CD4-positive, alpha-beta T cell treated with Interleukin-6 at 100 ng/mL for 8 hours (primary cell): ENCODE data around the gene NAA25.
A peak's percentile ranks its signal among the peaks of the same experiment; 100 is the strongest.
"Not testable (repeated sequence)": the region's sequence is repeated elsewhere in the genome, so short reads cannot be mapped to it uniquely, and the experiment has no call there.

Experiments used
- DNase-seq: peaks from one replicate; pipeline ENCODE4 v3.0.0-alpha.2; 2020; ENCODE audit warnings: mixed read lengths, low spot score

NAA25 gene

DNA sequence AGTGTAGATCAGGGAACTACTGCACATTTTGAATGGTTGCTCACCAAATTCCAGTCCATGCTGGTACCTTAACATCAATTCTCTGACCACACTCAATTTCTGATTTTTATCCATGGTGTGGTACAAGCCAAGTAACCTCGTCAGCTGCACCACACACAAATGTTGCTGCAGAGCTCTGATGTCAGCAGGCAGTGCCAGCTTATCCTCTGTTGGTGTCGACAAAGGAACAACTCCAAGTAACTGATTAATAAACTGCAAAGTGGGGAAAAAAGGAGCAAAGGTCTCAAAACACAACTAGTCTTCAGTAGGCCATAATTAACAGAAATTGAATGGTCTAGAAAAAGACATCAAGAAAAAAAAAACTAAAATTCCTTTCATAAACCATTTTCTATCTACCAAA is 47.4 kb downstream of the NAA25 start:
- no peak for DNase-seq

GRCh38 chr12:112049351-112049750 is 59.2 kb downstream of the NAA25 start:
- DNase-seq = no peak

GRCh38 chr12:112046003-112046402 is 62.6 kb downstream of the NAA25 start:
- DNase-seq = no peak

GRCh38 chr12:112036614-112037013 is 72.0 kb downstream of the NAA25 start:
- DNase-seq = not testable (repeated sequence)

DNA sequence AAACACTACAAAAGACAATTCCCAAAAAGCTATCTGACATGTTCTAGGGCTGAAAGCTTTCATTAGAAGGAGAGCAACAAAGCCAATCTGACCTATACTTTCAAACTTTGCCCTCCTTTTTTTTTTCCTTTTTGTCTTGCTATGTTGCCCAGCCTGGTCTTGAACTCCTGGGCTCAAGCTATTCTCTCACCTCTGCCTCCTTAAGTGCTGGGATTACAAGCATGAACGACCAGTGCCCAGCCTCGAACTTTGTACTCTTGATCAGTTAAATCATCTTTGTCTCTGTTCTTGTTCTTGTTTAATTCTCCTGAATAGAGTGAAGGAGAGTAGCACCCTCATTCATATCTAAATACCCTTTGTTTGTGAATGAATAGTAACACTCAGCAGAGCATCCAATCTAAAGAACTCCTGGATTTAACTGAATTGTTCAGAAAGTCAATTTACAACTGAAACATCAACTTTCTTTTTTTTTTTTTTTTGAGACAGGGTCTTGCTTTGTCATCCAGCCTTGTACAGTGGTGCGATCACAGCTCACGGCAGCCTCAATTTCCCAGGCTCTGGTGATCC is 73.3 kb downstream of the NAA25 start:
- DNase-seq = no peak

DNA sequence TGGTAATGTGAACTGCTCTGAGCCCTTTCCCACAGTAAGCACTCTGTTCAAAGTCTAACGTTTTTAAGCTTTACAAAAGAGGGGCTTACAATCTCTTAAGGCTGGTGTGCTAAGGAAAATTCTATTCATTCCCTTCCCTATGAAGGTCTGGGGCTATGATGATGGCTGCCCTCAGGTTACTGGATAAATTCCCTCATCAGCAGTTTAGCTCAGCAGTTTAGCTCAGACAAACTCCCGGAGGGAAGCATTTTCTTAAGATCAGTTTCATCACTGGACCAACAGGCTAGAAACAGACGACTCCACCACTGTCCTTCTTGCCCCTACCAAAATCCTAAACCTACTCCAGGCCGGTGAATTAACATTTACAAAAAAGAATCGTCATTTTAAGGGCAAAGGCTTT is 76.3 kb downstream of the NAA25 start:
- no peak for DNase-seq

DNA sequence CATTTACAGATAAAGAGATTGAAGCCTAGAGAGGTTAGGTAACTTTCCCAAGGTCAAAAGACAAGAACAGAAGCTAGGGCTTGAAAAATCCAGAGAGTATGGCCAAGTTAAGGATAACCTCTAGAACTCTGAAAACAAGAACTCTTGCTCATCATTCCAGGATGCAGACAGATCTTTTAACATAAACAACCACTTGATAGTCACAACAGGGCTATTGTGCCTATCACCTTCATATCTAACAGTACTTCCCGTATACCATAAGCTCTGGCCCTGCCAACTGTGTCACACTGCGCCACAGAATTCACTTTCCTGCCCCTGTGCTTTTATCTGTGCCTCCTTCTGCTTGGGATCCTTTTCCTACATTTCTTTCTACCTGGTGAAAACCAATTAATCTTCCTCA is 77.1 kb downstream of the NAA25 start:
- no peak for DNase-seq

DNA sequence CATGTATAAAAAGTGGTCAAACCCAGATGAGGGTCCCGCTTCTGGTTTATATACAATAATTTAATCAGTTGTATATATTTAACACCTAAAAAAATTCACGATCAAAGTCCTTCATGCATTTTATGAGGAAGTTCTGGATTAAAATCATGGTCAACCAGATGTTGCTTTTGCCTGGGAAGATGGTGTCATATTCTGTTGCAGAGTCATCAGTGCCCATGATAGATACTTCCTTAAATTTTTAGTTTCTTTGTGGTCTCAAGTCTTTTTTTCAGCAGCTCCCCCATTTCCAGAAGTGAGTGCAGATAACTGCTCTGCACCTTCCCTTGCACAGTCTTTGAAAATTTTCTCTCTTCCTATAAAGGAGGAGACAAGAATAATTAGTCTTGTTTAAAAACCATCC is 79.3 kb downstream of the NAA25 start:
- DNase-seq = no peak

DNA sequence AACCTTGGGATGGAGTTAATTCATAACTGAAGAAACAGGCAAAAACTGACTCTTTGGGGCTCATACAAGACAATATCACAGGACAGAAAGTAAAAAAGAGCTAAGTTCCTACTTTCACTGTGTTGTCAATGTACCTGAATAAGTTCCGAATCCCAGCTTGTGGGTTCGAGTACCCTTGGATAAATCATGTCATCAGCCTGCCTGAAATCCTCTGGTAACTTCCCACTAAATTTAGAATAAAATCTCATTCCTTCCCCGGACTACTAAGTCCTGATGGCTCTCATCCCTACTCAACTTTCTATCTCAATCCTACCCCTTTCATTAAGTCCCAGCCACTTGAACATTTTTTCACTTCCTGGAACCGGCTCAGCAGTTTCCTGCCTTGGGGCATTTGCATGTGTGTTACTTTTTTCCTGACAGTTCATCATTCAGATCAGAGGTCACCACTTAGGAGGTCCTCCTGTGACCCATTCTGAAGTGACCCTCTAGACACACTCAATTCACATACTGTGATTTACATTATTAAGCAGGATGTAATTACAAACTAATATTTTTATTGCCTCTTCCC is 82.7 kb downstream of the NAA25 start:
- DNase-seq = no peak

GRCh38 chr12:112023759-112024396 is 84.7 kb downstream of the NAA25 start:
- no peak for DNase-seq

DNA sequence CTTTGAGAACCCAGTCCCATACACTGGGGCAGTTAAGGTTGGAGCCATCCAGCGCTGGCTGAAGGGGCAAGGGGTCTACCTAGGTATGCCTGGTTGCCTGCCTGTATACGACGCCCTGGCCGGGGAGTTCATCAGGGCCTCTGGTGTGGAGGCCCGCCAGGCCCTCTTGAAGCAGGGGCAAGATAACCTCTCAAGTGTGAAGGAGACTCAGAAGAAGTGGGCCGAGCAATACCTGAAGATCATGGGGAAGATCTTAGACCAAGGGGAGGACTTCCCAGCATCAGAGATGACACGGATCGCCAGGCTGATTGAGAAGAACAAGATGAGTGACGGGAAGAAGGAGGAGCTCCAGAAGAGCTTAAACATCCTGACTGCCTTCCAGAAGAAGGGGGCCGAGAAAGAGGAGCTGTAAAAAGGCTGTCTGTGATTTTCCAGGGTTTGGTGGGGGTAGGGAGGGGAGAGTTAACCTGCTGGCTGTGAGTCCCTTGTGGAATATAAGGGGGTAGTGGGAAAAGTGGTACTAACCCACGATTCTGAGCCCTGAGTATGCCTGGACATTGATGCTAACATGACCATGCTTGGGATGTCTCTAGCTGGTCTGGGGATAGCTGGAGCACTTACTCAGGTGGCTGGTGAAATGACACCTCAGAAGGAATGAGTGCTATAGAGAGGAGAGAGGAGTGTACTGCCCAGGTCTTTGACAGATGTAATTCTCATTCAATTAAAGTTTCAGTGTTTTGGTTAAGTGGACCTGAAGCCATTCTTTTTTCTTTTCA is 86.2 kb downstream of the NAA25 start:
- no peak for DNase-seq

- no peak for DNase-seq
These were observed 87.6 kb downstream of the NAA25 start for GRCh38 chr12:112020947-112021457.

DNA sequence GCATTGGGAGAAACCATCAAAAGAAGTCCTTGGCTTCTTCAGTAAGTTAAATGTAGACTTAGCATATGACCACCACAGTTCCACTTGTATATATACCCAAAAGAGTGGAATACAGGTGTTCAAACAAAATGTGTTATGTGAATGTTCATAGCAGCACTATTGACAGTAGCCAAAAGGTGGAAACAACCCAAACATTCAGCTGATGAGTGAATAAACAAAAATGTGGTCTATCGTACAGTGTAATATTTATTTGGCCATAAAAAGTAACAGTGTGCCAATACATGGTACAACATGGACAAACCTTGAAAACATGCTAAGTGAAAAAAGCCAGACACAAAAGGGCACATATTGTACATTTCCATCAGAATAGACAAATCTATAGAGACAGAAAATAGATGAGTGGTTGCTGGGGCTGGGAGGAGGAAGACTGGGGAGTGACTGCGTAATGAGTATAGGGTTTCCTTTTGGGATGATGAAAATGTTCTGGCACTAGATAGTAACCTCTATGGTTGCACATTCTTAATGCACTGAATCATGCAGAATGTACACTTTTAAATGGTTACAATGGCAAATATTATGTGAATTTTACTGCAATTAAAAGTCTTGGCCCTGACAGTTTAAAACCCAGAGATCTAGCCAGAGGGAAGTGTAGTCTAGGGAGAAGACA is 89.9 kb downstream of the NAA25 start:
- no peak for DNase-seq

DNA sequence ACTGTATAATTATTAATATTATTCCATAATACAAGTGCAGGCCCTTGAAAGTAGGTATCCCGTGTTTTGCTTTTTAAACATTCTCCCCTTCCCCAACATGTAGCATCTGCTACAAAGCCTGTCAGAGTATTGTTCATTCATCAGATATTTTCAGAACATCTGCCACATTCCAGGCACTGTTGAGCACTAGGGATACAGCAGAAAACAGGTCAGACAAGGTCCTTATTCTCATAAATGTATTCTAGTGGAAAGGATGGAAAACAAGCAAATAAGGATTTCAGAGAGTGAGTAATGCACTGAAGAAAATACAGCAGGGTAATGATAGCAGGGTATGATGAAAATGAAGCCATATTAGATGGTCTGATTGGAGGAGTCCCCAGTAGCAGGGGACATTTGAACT is 91.5 kb downstream of the NAA25 start:
- no peak for DNase-seq

- DNase-seq = no peak
These were observed 92.6 kb downstream of the NAA25 start for GRCh38 chr12:112015938-112016337.

DNA sequence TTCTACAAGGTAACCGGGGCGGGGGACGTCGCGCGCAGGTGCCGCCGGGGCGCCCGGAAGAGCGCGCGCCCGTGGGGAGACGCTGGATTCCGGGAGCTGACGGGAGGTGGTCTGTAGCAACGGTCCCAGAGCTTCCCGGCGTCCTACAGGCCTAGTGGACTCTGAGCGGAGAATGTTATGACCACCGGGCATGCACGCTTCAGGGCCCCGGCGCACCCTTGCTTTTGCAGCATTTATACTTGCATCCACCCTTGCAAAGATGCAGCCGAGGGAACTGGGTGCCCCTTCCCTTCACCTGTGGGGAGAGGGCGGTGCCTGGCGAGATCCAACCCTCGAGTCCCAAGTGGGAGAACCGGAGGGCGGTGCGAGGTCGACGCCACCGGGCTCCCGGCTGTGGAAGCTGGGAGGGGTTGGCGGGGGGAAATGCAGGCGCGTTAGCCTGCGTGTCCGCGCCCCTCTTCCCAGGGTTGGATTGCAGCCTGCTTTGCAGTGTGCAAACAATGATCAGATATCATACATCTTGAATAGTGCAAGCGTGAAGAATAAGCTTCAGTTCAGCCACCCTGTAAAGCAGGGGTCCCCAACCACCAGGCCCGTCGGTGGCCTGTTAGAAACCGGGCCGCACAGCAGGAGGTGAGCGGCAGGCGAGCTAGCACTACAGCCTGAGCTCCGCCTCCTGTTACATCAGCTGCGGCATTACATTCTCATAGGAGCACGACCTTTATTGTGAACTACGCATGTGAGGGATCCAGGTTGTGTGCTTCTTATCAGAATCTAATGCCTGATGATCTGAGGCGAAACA is 94.8 kb downstream of the NAA25 start:
- DNase-seq = peak; percentile 72

DNA sequence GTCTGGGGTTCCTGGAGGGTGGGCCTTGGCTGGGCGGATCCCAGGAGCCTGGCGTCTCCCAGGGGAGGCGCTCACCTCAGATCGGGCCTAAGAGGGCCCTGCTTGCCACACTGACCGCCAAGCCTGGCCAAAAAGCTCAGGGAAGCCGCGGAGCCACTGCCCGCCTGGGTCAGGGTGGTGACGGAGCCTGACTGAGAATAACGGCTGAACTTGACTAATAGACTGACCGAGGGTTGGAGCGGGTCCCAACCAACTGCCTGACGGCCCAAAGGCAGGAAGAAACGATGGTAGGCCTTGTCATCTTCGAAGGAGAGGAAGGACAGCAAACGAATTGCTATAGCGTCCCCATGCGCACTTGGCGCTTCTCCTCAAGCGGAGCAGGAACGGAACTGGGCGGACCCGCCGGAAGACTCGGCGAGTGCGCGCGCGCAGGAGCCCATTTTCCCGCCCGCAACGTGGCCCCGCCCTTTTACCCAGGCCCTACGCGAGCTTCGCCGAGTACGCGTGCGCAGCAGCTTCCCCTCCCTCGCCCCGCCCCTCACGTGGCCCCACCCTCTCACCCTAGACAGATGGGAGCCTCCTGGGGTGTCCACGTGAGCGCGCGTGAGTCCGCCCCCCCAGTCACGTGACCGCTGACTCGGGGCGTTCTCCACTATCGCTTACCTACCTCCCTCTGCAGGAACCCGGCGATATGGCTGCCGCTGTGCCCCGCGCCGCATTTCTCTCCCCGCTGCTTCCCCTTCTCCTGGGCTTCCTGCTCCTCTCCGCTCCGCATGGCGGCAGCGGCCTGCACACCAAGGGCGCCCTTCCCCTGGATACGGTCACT is 95.6 kb downstream of the NAA25 start, which contains the start of the genes ERP29 and TMEM116:
ERP29 (plus strand) TSS at position 652 of the 826 bp plus-strand sequence; CDS start at position 692, 40 bp downstream.
TMEM116 (minus strand) TSS at position 391 of the 826 bp plus-strand sequence. CDS start 7,895 bp downstream, outside the sequence.
- peak; percentile 100 for DNase-seq

DNA sequence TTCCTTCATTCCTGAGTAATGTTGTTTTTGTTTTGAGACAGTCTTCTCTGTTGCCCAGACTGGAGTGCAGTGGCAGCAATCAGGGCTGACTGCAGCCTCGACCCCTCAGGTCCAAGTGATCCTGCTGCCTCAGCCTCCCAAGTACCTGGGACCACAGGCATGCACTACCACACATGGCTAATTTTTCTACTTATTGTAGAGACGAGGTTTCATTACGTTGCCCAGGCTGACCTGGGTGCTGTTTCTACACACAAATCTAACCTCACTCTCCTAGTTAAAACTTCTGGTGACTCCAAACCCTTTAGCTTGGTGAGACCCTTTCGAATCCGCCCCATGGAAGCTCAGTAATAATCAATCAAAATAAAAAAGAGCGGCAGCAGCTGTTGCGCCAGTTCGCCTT is 96.9 kb downstream of the NAA25 start:
- no peak for DNase-seq

GRCh38 chr12:112010415-112011344 is 97.9 kb downstream of the NAA25 start:
- DNase-seq = no peak
